Activated T-cell treated with anti-CD3 and anti-CD28 coated beads, Interleukin-2, amount 50 U/mL, for 72 hours (primary cell): ENCODE data around the gene SMIM1. TPM values are rescaled to one million over a fixed set of nuclear protein-coding genes. Genes with fewer than 3 reads are reported as not detected.
A peak's percentile ranks its signal among the peaks of the same experiment; 100 is the strongest.

Experiments used
- ATAC-seq, 2 donors: fragments of 150-1000 bp; cut with Tn5 transposase; replicated peaks in 1 of 2; 2 replicates each; pipeline ENCODE4 v1.10.0; 2021; ENCODE audit warnings: moderate library complexity in 2 of 2, mild to moderate bottlenecking in 1 of 2
- DNase-seq, 2 donors: peaks; one replicate each; pipeline ENCODE4 v3.0.0; 2021 to 2022; ENCODE audit warnings: mixed read lengths in 1 of 2
- H3K27ac Mint-ChIP-seq: one replicate; pipeline ENCODE4 v1.8.0; 2022; ENCODE audit warnings: mild to moderate bottlenecking, moderate library complexity, mixed read lengths
- H3K27me3 Mint-ChIP-seq: one replicate; pipeline ENCODE4 v1.8.0; 2022; ENCODE audit warnings: low read depth, mixed read lengths
- H3K36me3 Mint-ChIP-seq, 2 donors: one replicate each; pipeline ENCODE4 v1.8.0; 2022; ENCODE audit warnings: mixed read lengths in 2 of 2, mild to moderate bottlenecking in 1 of 2; ENCODE audit not compliant: insufficient read depth in 2 of 2
- H3K4me1 Mint-ChIP-seq: one replicate; pipeline ENCODE4 v1.8.0; 2022; ENCODE audit warnings: low read depth, mixed read lengths
- H3K4me3 Mint-ChIP-seq, 2 donors: one replicate each; pipeline ENCODE4 v1.8.0; 2022; ENCODE audit warnings: mild to moderate bottlenecking in 2 of 2, mixed read lengths in 2 of 2, moderate library complexity in 2 of 2
- H3K9me3 Mint-ChIP-seq, 2 donors: one replicate each; pipeline ENCODE4 v1.8.0; 2022; ENCODE audit warnings: mixed read lengths in 2 of 2
- total RNA-seq, 2 donors: library from RNA; stranded (reverse); gene quantifications; one replicate each; pipeline ENCODE4 v1.2.3, GENCODE V29; 2022

Gene SMIM1
- total RNA-seq, 2 donors from 2014 or later = 2.5 to 3.4 TPM

DNA sequence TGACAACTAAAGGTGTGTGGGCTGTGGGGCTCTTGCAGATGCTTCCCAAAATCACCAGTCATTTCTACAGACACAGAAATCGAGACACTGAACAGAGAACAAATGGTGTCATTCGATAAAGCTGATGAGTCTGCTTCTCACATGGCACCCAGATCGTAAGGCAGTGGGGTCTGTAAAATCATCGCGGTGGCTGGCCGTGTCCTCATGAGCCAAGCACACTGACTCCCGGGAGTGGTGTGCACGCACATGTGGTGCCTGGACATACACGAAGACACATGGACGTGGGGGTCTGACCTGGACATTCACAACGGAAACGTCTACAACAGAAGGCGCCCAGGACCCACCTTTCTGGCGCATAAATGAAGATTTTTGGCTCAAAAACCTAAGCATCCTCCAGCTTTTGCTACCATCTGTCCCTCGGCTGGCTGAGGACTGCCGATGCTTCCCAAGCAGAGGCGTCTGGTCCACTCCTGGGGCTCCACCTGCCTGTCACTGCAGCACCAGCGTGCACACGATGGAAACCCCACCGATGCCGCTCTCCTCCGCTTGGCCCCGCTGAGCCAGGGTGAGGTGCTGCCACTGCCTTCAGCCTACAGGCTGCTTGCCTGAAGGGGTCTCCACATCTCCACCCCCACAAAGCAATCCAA, 6.8 kb downstream of the SMIM1 start:
- no peak overlapping the region for H3K27ac Mint-ChIP-seq
- peaks cover 5 to 7% of the 10 kb centered on the region in 2 donors for H3K36me3 Mint-ChIP-seq
- DNase-seq = no peak
- ATAC-seq = no peak
- no peaks in the 10 kb centered on the region for H3K27me3 Mint-ChIP-seq
- H3K4me3 Mint-ChIP-seq = no peak overlapping the region
- H3K9me3 Mint-ChIP-seq = no peaks in the 10 kb centered on the region
- H3K4me1 Mint-ChIP-seq = no peaks in the 10 kb centered on the region

DNA sequence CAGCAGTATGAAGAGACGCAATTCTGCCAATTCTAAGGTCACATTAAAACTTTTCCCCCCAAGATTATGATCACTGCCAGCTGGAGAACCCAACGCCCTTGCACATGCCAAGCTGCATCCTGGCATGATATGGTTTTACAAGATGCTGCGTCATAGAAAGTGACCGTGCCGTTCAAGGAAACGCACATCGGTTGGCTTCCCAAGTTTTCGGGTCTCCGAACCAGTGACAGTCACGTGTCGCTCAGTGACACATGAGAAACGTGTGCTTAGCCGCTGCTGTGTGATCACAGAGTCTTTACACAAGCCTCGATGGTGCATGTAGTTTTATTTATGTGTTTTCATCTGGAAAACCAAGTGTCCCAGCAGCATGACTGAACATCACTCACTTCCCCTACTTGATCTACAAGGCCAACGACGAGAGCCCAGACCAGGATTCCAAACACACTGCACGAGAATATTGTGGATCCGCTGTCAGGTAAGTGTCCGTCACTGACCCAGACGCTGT, 7.4 kb downstream of the SMIM1 start:
- DNase-seq = no peak
- H3K27me3 Mint-ChIP-seq = no peaks in the 10 kb centered on the region
- H3K4me1 Mint-ChIP-seq = no peaks in the 10 kb centered on the region
- H3K9me3 Mint-ChIP-seq = no peaks in the 10 kb centered on the region
- H3K27ac Mint-ChIP-seq = no peak overlapping the region
- H3K4me3 Mint-ChIP-seq = no peak overlapping the region
- ATAC-seq = no peak
- H3K36me3 Mint-ChIP-seq = peaks cover 5 to 7% of the 10 kb centered on the region in 2 donors

DNA sequence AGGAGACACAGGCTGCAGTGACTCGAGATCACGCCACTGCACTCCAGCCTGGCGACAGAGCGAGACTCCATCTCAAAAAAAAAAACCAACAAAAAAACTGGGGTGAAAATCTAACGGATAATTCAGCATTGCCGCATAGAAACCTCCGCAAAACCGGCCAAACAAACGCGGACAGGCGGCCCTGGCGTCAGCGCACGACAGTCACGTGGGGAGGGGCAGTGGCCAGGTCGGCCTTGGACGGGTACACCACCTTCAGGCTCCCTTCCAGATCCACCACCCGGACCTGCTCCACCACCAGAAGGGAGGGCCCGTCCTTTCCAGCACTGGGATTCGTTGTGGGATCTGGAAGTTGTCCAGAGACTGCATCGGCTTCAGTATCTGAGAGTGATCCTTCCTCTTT, 8.4 kb downstream of the SMIM1 start:
- Mint-ChIP-seq H3K4me1 (no peaks in the 10 kb centered on the region), H3K36me3 (peaks cover 5 to 7% of the 10 kb centered on the region in 2 donors), H3K27ac (no peak overlapping the region), H3K9me3 (no peaks in the 10 kb centered on the region), H3K4me3 (no peak overlapping the region), H3K27me3 (no peaks in the 10 kb centered on the region)
- ATAC-seq (no peak), DNase-seq (no peak)

DNA sequence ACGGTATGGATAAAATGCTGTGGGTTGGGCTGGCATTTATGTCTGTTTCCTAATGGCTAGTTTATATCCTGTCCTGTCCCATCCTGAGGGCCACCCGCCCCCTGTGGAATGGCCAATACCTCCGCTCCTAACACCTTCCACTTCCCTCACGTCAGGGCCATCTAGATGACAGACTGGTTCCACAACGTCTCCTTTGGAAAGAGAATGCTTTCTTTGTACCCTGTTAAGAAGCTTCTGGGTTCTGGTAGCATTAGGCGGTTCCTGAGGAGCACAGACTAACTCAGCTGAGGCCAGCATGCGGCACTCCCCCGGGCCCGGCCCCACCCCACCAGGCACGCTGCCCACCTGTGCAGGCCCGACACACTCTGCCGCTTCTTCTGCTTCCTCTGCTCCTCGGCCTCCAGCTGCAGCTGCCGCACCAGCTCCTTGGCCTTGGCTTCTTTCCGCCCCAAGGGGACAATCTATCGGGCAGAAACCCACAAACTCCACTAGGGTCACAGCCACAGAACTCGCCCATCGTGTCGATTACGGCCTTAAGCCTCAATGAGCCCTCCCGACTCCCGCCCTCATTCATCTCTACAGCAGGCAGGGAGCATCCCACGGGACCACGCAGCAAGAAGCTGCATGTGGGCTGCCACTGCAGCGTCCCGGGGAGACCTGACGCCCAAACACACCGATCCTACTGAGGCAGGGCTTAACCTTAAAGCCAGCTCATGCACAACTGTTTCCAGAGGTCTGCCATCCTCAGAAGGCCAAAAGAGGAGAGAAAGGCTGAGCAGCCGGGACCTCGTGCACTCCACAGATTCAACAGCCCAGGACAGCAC, 11.3 kb downstream of the SMIM1 start:
- H3K27me3 Mint-ChIP-seq = no peaks in the 10 kb centered on the region
- DNase-seq = no peak
- H3K4me3 Mint-ChIP-seq = no peak overlapping the region
- peaks cover 10% of the 10 kb centered on the region for H3K4me1 Mint-ChIP-seq
- H3K27ac Mint-ChIP-seq = no peak overlapping the region
- H3K36me3 Mint-ChIP-seq = peaks cover 8 to 9% of the 10 kb centered on the region in 2 donors
- H3K9me3 Mint-ChIP-seq = no peaks in the 10 kb centered on the region
- no peak for ATAC-seq

DNA sequence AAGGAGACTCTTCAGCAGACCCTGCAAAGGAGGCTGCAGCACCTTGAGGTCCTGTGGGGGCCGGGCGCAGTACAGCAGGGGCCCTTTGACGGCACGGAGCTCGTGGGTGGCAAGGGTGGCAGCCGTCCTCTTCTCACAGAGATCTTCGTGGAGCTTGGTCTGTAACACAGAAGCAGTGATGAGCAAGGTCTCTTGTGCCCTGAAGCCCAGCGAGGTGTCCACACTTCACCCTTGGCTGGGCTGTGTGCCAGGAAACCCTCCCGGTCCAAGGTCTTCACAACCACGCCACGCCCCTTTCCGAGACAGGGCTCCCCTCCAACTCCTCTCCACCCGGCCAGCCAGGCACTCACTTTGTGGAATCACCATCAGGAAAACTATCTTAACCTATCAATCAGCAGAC, 12.5 kb downstream of the SMIM1 start:
- Mint-ChIP-seq H3K4me3 (no peak overlapping the region), H3K36me3 (peaks cover 6 to 8% of the 10 kb centered on the region in 2 donors), H3K27me3 (no peaks in the 10 kb centered on the region), H3K27ac (no peak overlapping the region), H3K9me3 (no peaks in the 10 kb centered on the region), H3K4me1 (peaks cover 10% of the 10 kb centered on the region)
- no peak for DNase-seq
- ATAC-seq = no peak

DNA sequence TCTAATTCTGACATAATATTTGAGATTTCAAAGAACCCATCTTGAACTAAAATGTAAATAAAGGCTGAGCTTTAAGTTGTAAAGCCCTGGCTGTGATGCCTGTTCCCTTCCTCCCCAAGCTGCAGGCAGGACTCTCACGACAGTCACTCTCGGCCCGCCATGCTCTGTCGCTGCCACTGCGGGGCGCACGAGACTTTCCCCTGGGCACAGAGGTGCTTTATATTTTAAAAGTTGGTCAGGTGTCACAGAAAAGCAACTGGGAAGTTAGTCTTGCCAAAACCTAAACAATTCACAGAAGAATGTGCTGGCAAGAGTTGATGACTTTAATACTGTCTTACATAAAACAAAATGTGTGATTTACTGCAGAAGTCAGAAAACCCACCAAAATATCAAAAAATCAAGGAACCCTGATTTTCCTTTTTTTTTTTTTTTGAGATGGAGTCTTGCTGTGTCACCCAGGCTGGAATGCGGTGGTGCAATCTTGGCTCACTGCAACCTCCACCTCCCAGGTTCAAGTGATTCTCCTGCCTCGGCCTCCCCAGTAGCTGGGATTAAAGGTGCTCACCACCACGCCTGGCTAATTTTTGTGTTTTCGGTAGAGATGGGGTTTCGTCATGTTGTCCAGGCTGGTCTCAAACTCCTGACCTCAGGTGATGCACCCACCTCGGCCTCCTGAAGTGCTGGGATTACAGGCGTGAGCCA, 13.1 kb downstream of the SMIM1 start:
- Mint-ChIP-seq H3K27me3 (no peaks in the 10 kb centered on the region), H3K4me1 (peaks cover 10% of the 10 kb centered on the region), H3K27ac (no peak overlapping the region), H3K9me3 (no peaks in the 10 kb centered on the region), H3K36me3 (peaks cover 4 to 6% of the 10 kb centered on the region in 2 donors), H3K4me3 (no peak overlapping the region)
- DNase-seq = peak in 1 of 2 donors; percentile 26
- ATAC-seq = no peak

DNA sequence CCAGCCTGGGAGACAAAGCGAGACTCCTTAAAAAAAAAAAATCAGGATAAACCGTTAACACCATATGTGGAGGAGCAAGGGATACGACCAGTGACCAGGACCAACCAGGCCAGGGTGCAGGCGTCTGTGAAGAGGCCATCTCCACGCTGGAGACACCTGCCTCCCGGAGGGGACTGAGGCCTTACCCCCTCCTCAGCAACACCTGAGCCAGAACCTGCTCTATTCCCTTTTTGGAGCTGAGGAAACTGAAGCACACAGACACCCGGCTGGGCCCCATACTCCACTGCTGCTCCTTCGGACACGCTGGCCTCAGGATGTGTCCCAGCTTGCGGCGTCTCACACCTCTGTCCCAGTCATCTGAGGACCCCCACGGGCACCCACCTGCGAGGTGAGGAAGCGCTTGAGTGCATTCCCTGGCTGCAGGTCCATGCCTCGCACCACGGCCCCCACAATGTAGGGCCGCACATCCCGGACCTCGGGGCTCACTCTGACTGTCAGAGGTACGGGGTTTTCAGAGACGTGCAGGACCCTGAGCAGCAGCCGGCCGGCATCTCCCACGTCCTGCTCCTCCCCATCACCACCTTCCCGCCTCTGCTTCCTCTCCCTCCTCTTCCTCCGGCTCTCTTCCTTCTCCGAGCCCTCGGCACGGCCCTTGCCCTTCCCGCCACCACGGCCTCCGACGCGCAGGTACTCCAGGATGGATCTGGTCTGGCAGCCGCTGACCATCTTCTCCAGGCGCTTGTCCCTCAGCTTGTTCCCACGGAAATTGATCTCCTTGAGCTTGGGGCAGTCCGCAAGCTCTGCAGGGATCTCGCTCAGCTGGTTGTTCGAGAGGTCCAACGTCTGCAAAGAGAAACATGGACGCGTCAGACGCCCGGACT, 14.2 kb downstream of the SMIM1 start:
- no peaks in the 10 kb centered on the region for H3K27me3 Mint-ChIP-seq
- peak overlapping the region; percentile 15 to 78 for H3K4me3 Mint-ChIP-seq
- DNase-seq (no peak), ATAC-seq (no peak)
- peaks cover 10% of the 10 kb centered on the region for H3K4me1 Mint-ChIP-seq
- H3K9me3 Mint-ChIP-seq = no peaks in the 10 kb centered on the region
- peak overlapping the region; percentile 44 for H3K27ac Mint-ChIP-seq
- peaks cover 4% of the 10 kb centered on the region in 2 donors for H3K36me3 Mint-ChIP-seq

DNA sequence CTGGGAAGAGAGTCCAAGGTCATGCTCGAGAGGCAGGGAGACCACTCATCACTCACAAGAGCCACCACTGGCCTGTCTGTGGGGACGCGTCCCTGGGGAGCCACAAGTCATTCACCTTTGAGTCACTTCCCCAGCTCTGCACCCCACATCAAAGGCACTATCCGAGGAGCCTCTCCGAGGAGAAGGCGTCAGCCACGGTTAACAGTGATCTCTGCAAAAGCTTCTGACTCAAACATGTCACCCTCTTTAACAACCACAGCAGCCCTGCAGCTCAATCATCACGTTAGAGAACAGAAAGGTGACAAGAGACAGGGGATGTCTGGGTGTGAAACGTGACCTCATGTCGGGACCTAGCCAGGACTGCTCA, 14.8 kb downstream of the SMIM1 start:
- H3K27me3 Mint-ChIP-seq = no peaks in the 10 kb centered on the region
- no peaks in the 10 kb centered on the region for H3K9me3 Mint-ChIP-seq
- peaks cover 5% of the 10 kb centered on the region in 2 donors for H3K36me3 Mint-ChIP-seq
- peak overlapping the region; percentile 86 for H3K27ac Mint-ChIP-seq
- peaks cover 10% of the 10 kb centered on the region for H3K4me1 Mint-ChIP-seq
- peak overlapping the region; percentile 15 to 78 for H3K4me3 Mint-ChIP-seq
- DNase-seq = peak; percentile 53 to 82
- ATAC-seq = peak; percentile 89 to 97

DNA sequence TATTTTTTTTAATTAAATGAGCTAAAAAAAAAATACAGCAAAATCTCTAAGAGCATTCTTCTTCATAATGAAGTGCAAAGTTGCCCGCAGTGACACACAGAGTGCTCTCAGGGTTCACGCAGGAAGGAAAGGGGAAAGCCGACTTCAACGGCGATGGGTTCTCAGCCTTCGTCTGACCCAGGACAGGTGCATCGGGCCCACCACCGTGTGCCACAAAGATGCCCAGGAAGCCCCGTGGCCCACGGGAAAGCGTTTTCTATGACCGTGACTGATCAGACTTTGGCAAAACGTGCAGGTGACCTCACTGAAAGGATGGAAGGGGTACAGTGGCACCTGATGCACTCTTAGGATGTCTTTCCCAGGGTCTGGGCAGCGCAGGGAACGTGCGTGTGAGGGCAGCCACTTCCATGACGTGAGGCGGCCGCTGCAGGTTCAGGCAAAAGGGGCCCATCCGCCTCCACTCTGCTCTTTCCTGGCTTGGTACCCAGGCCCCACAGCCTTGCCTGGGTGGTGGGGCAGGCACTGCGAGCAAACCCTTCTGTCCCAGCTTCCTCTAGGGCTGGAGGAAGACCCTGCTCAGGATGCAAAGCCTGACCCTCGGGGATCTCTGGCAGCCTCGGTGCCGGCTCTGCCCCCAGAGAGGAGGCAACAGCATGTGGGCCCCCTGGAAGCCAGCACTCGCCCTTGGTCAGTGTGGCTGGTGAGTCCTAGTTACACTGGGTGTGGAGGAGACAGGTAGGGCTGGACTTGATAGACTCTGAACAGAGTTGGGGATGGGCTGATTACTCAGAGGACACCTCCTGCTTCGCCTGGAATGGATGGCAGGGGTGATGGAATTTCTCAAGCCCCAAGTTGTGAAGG, 15.4 kb downstream of the SMIM1 start:
- ATAC-seq = peak in 1 of 2 donors; percentile 43

DNA sequence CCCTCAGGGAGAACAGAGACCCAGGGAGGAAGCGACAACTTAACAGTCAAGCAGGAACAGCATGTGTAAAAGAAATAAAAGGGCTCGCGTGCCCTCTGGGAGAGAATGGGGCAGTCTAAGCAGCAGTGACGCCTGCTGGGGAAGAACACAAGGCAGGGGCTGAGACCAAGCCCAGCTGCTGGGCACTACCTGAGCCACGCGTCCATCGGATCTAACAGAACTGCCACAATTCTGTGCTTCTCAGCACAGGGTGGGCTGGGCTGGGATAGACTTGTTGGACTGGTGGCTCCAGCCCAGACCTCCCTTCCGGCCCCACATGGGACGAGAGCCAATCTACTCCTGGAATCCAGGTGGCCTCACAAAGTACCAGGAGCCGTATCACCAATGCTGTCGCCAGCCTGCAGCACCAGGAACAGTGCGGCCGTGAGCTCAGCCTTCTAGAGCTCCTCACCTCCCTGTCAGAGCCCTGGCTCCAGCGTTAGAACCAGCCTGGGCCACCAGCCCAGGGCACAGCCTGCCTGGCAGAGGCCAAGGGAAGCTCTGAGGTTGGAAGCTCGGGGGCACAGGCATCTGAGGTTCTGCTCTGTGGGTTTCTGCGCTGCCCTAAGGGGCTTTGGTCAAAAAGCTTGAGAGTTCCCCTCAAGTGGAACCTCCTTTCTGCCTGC, 16.3 kb downstream of the SMIM1 start:
- Mint-ChIP-seq H3K36me3 (peaks cover 3 to 4% of the 10 kb centered on the region in 2 donors), H3K9me3 (no peaks in the 10 kb centered on the region), H3K4me3 (no peak overlapping the region), H3K4me1 (peaks cover 19% of the 10 kb centered on the region), H3K27ac (no peak overlapping the region), H3K27me3 (no peaks in the 10 kb centered on the region)
- ATAC-seq = no peak
- no peak for DNase-seq

More for the DNA sequence above, 15.4 kb downstream of the SMIM1 start:
- Mint-ChIP-seq H3K27me3 (no peaks in the 10 kb centered on the region), H3K4me3 (peak overlapping the region in 1 of 2 donors; percentile 78), H3K27ac (peak overlapping the region; percentile 86), H3K36me3 (peaks cover 3 to 4% of the 10 kb centered on the region in 2 donors), H3K4me1 (peaks cover 10% of the 10 kb centered on the region), H3K9me3 (no peaks in the 10 kb centered on the region)
- DNase-seq = no peak

DNA sequence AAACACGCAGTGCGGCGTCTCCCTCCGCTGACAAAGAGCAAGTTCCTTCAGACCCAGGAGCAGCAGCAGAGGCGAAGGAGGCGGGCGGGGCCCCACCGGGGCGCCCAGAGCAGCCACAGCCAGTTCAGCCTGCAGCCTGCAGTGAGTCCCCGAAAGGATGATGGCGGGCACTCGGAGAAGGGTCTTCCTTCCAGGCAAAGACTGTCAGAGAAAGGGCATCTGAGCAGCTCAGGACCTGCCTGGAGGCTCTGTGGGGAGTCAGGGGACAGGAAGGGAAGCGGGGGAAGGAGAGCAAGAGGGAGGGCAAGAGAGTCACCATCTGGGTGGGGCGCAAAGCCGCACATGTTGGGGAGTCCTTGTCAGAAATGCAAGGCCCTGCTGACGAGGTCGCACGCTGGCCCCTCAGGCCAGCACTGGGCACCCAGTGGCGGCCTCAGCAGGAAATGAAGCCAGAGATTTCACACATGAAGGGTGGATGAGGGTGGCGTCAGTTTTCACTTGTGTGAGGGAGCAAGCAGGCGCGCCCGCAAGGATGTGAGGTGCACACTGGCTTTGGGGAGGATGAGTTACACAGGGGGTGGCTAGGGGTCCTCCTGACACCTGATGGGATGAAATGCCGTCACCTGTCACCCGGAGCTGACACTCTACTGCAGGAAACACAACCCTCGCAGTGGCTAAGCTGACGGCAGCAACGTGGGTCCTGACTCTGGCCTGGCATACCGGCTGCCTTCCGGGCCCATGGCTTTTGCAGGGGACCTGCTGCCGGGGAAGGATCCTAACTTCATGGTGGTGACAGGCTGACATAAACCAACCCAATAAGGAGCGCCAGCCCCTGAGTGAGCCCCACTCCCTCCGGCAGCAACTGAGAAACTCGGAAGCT, 17.1 kb downstream of the SMIM1 start:
- no peak overlapping the region for H3K4me3 Mint-ChIP-seq
- ATAC-seq = no peak
- peaks cover 3 to 4% of the 10 kb centered on the region in 2 donors for H3K36me3 Mint-ChIP-seq
- DNase-seq = no peak
- no peak overlapping the region for H3K27ac Mint-ChIP-seq
- no peaks in the 10 kb centered on the region for H3K27me3 Mint-ChIP-seq
- H3K4me1 Mint-ChIP-seq = peaks cover 27% of the 10 kb centered on the region
- no peaks in the 10 kb centered on the region for H3K9me3 Mint-ChIP-seq
